Ishikawa (cell line): ENCODE data around the gene R3HDM1.

Experiments
- CREB1 ChIP-seq: IDR thresholded peaks from 2 replicates; pipeline ENCODE4 v1.6.1; 2012; ENCODE audit warnings: low read depth
- EP300 ChIP-seq: IDR thresholded peaks from 2 replicates; pipeline ENCODE4 v1.6.1; 2012; ENCODE audit warnings: borderline replicate concordance
- MAX ChIP-seq: IDR thresholded peaks from 2 replicates; pipeline ENCODE4 v1.6.1; 2012
- REST ChIP-seq: IDR thresholded peaks from 2 replicates; pipeline ENCODE4 v1.6.1; 2012; ENCODE audit warnings: low read depth, mild to moderate bottlenecking
- TAF1 ChIP-seq: IDR thresholded peaks from 2 replicates; pipeline ENCODE4 v1.6.1; 2012; ENCODE audit warnings: low read depth, mild to moderate bottlenecking
- ZBTB7A ChIP-seq: IDR thresholded peaks from 2 replicates; pipeline ENCODE4 v1.6.1; 2012; ENCODE audit warnings: low read depth

GRCh38 chr2:135701442-135701841 is 170.2 kb downstream of the R3HDM1 start:
- TF ChIP-seq EP300 (no peak), CREB1 (no peak), REST (no peak), TAF1 (no peak), ZBTB7A (no peak), MAX (no peak)
